AG04450 (cell line): ENCODE measurements around the gene ADARB2. TPM values are rescaled to one million over a fixed set of nuclear protein-coding genes. Genes with fewer than 3 reads are reported as not detected.

Source experiments
- CTCF ChIA-PET: fragments of 300-600, 350-600 bp; formaldehyde crosslinking; extraction: SDS; loops from one replicate; lab custom pipeline; 2022; ENCODE audit warnings: antibody characterized with exemption, inconsistent platforms; lab: Charles Lee
- POLR2A ChIA-PET: fragments of 350-600 bp; formaldehyde crosslinking; extraction: SDS; loops from one replicate; lab custom pipeline; 2021; ENCODE audit warnings: antibody characterized with exemption, inconsistent platforms; lab: Yijun Ruan, JAX
- DNase-seq: peaks from one replicate; pipeline ENCODE4 v3.0.0-alpha.2; 2011; ENCODE audit warnings: low read depth, low spot score
- H3K27ac ChIP-seq: one replicate; pipeline ENCODE4 v1.5.1; 2012; ENCODE audit warnings: low read depth, low read length, control low read depth
- H3K27me3 ChIP-seq: one replicate; pipeline ENCODE4 v1.6.0; 2012; ENCODE audit warnings: low read length; ENCODE audit not compliant: control insufficient read depth, insufficient read depth
- H3K4me3 ChIP-seq: 2 replicates; pipeline ENCODE4 v1.5.1; 2011; ENCODE audit warnings: mild to moderate bottlenecking, low read depth, low read length, control low read depth
- H3K9me3 ChIP-seq: 2 replicates; pipeline ENCODE4 v1.5.1; 2012; ENCODE audit warnings: low read length; ENCODE audit not compliant: control insufficient read depth, insufficient read depth
- CTCF ChIP-seq: IDR thresholded peaks from 2 replicates; pipeline ENCODE4 v1.5.1; 2011; ENCODE audit warnings: low read depth, low read length, control low read depth, inconsistent platforms
- polyA plus RNA-seq: library from polyadenylated mRNA; depleted of rRNA; stranded (reverse); fragments of >200 nt; gene quantifications from 2 replicates; pipeline ENCODE4 v1.2.3, GENCODE V29; 2011

ADARB2 gene
- polyA plus RNA-seq, 1 experiment, result not detected

- Histone ChIP-seq H3K27ac (no peak overlapping the region), H3K9me3 (no peaks in the 10 kb centered on the region; the same call in 1 of the 2 replicates), H3K27me3 (no peaks in the 10 kb centered on the region), H3K4me3 (no peak overlapping the region)
- CTCF ChIA-PET, result no interaction called here
- no peak for TF ChIP-seq CTCF
- DNase-seq, result no peak
- POLR2A ChIA-PET, result no interaction called here
Measured at GRCh38 chr10:1185911-1186682, 551.2 kb downstream of the ADARB2 start.

GRCh38 chr10:1184541-1185430 lies 552.5 kb downstream of the ADARB2 start:
- no peaks in the 10 kb centered on the region for H3K27me3 ChIP-seq
- H3K4me3 ChIP-seq, result no peak overlapping the region
- no peak for TF ChIP-seq CTCF
- H3K27ac ChIP-seq, result no peak overlapping the region
- POLR2A ChIA-PET, result no interaction called here
- CTCF ChIA-PET, result no interaction called here
- no peaks in the 10 kb centered on the region; the same call in 1 of the 2 replicates for H3K9me3 ChIP-seq
- no peak for DNase-seq

GRCh38 chr10:1183701-1184100 lies 553.6 kb downstream of the ADARB2 start:
- ChIA-PET CTCF (no interaction called here), POLR2A (no interaction called here)
- no peaks in the 10 kb centered on the region; the same call in 1 of the 2 replicates for H3K9me3 ChIP-seq

GRCh38 chr10:1183033-1183396 lies 554.3 kb downstream of the ADARB2 start:
- CTCF ChIA-PET, result no interaction called here
- H3K4me3 ChIP-seq, result no peak overlapping the region
- no peak for TF ChIP-seq CTCF
- H3K27me3 ChIP-seq, result peaks cover 3% of the 10 kb centered on the region
- no peak for DNase-seq
- no peak overlapping the region for H3K27ac ChIP-seq
- no peaks in the 10 kb centered on the region; the same call in 1 of the 2 replicates for H3K9me3 ChIP-seq
- POLR2A ChIA-PET, result no interaction called here

More at GRCh38 chr10:1183701-1184100, 553.6 kb downstream of the ADARB2 start:
- no peak for TF ChIP-seq CTCF
- H3K27ac ChIP-seq, result no peak overlapping the region
- H3K4me3 ChIP-seq, result no peak overlapping the region
- no peak for DNase-seq
- peaks cover 3% of the 10 kb centered on the region for H3K27me3 ChIP-seq
